HG03196 (cell line): ENCODE results near the gene MEGF11.
"Not testable (repeated sequence)": the region's sequence is repeated elsewhere in the genome, so short reads cannot be mapped to it uniquely, and the experiment has no call there.

ENCODE experiments used
- ATAC-seq: cut with Tn5 transposase; IDR thresholded peaks from one replicate; pipeline ENCODE4 v1.9.1; 2021; ENCODE audit not compliant: unreplicated experiment

Gene MEGF11

DNA sequence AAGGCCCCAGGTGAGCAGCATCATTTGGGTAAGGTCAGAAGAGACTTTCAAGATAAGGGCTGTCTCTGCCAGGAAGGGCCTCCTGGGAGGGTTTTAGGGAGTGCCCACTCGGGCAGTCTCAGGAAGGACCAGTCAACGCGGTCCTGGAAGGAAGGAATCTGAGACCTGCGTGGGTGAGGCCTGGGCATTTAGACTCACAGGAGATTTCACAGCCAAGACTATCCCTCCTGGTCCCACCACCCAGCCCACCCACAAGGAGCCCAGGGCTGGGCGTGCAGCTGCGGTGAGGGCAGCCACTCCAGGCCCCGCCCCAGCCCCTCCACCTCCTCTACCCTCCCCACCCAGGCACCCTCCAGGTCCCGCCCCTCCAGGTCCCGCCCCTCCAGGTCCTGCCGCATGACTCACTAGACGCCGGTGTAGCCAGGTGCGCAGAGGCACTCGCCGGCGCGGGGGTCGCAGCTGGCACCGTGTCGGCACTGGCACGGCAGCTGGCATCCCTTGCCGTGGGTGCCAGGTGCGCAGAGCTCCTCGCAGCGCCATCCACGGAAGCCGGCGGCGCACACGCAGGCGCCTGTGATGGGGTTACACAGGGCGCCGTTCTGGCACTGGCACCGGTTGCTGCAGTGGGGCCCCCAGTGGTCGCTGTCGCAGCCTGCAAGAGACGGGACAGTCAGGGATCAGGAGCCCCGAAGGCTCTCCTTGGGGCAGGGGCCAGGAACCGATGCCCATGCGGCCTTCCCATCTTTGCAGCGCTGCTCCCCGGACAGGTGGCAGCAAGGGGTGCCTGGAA is 271.5 kb downstream of the MEGF11 start:
- no peak for ATAC-seq

GRCh38 chr15:65980824-65981456 is 272.6 kb downstream of the MEGF11 start:
- ATAC-seq: no peak

DNA sequence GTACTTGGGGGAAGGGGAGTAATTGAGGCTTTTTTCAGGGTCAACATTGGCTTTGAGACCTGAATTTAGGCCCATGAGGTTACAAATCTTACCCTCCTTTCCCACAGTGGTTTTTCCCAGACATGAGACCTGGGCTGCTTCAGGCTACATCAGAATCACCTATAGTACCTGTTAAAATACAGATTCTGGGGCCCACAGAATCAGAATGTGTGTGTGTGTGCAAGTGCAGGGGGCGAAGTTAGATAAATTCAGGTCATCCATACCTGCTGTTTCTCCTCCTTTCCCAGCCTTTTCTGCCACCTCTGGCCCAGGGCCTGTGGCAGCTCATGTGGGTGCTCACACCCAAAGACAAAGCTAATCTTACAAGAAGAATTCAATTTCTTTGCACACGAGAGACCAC is 273.7 kb downstream of the MEGF11 start:
- no peak for ATAC-seq

- ATAC-seq: no peak
Observed at GRCh38 chr15:65979316-65979715, 274.2 kb downstream of the MEGF11 start.

DNA sequence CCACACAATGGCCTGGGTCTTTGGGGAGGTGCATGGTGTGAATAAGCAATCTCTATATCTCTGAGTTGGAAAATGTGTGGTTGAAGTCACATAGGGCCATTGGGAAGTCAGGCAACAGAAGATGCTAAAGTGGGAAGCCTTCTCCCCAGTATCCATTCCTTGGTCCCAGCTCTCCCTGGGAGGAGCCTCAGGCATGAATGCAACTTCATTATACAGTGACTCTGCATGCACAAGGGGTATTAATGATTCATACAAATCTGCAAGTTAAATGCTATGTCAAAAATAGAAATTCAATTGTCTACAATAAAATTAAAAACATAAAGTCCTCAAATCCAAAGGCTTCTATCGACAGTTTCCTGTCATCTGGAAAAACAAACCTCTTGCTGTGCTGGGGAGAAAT is 275.4 kb downstream of the MEGF11 start:
- no peak for ATAC-seq

DNA sequence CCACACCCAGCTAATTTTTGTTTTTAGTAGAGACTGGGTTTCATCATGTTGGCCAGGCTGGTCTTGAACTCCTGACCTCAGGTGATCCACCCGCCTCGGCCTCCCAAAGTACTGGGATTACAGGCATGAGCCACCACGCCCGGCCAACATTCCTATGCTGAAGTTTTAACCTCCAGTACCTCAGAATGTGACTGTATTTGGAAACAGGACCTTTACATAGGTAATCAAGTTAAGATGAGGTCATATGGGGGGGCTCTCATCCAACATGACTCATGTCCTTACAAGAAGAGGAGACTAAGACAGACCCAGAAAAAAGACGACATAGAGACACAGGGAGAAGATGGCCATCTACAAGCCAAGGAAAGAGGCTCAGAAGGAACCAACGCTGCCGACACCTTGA is 277.4 kb downstream of the MEGF11 start:
- ATAC-seq: not testable (repeated sequence)

GRCh38 chr15:65971741-65971995 is 281.9 kb downstream of the MEGF11 start:
- no peak for ATAC-seq

- no peak for ATAC-seq
Observed at GRCh38 chr15:65970937-65971740, 282.4 kb downstream of the MEGF11 start.

DNA sequence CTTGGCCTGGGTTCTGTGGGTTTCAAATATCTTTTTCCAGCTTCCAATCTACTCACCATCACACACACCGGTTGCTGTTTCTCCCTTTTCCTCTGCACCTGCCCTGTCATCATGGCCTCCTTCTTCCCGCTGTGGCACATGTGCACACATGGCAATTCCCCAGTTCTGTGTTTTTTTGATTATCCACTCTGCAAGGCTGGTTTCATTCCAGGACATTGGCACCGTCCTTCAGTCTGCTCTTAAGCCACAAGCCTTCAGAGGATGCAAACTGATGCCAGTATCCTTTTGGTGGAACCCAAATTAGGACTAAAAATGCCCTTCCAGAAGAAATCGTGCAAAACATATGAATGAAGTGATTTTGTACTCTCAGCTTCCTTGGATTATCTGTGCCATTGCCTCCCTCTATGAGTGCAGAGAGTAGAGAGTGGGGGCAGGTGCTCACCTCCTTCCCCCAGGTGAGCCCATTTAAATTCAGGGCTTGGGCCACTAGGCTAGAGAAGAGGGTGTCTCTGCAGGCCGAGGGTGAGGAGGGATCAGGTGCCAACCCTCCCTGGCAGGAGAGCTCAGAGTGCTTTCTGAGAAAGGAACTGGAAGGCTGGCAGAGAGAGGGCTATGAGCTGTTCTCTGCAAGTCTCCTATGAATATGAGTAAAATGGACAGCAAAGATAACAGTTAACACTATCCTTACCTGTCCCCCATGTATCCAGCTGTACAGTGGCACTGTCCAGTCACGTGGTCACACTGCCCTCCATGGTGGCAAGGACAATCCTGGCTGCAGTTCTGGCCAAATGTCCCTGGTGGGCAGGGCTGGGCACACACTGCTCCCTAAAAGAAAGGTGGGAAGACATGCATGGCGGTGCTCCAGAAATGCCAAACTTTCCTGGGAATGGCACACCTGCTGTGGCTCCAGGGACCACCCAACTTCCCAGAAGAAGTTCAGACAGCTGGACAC is 283.4 kb downstream of the MEGF11 start:
- no peak for ATAC-seq

DNA sequence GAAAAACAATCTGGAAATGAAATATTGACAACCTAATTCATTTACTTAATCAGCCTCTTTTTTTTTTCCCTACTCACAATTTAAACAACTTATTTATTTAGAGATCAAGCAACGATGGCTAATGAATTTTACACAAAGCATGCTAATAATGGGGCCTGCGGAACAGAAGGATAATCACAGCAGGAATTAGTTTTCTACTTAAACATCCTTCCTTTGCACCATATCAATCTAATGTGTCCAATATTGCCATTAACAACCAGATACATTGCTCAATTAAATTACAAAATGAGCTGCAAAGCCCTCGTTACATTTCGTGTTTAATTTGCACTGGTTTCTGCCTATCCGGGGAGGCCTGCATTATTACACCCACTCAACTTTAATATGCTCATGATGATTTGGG is 285.0 kb downstream of the MEGF11 start:
- ATAC-seq: no peak

- ATAC-seq: no peak
Observed at GRCh38 chr15:65964792-65965433, 288.6 kb downstream of the MEGF11 start.

DNA sequence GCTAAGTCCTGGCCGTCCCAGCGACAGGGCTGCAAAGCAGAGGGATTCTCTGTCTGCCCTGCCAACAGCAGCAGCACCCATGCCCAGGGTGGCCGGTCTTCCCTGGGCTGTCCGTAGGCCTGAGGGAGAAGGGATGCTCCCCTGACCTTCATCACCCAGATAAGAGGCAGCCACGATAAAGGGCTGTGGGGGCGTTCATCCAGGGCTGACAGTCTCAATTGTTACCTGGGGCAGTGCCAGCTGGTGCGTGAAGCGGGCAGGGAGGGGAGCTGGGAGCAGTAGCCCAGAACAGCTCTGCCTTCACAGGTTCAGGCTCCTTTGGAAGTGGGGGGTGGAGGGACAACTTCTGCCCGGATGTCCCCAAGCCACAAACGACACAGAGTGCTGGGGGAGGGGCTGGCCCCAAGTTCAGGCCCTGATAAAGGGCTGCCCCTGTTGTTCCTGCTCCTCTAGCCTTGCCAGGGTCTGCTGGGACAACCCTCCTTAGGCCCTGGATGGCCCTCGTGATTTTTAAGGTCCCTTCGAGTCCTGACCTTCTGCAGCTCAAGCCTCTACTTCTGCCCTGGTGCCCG is 289.6 kb downstream of the MEGF11 start:
- no peak for ATAC-seq

DNA sequence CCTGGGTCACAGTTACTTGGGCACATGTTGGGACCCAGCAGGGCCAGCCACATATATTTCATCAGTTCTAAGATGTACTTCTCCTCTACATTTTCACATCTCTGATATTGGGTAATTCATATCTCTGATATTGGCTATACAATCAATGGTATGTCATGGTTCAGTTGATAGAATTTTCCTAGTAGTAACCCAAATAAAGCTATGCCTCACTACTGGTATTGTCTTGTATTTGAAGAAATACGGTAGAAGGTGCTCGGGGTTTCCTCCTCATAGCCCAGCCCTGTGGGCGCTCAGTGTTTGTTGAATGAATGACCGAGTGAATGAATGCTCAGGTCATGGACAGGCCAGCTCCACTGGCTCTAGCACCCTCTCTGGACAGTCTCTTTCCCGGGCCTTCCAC is 290.2 kb downstream of the MEGF11 start:
- ATAC-seq: no peak

GRCh38 chr15:65962187-65962586 is 291.4 kb downstream of the MEGF11 start:
- no peak for ATAC-seq

- ATAC-seq: no peak
Observed at GRCh38 chr15:65960586-65960985, 293.0 kb downstream of the MEGF11 start.

DNA sequence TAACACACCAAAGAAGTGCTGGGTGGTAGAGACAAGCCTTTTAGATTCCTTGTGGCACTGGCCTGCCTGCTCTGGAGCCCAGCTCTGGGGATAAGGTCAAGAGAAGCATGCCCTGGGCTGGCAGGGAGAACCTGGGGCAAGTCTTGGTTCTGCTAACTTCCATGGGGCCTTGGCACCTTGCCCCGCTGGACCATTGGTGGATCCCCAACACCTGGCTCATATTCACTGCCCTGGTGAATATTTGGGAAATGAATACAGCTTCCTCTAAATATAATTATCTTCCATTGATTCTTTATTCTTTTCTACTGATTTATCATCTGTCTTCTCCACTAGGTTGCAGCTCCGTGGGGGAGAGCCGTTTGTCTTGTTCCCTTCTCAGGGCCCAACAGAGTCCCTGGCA is 294.7 kb downstream of the MEGF11 start:
- no peak for ATAC-seq

GRCh38 chr15:65957451-65957850 is 296.1 kb downstream of the MEGF11 start:
- ATAC-seq: no peak

GRCh38 chr15:65956899-65957298 is 296.7 kb downstream of the MEGF11 start:
- no peak for ATAC-seq

DNA sequence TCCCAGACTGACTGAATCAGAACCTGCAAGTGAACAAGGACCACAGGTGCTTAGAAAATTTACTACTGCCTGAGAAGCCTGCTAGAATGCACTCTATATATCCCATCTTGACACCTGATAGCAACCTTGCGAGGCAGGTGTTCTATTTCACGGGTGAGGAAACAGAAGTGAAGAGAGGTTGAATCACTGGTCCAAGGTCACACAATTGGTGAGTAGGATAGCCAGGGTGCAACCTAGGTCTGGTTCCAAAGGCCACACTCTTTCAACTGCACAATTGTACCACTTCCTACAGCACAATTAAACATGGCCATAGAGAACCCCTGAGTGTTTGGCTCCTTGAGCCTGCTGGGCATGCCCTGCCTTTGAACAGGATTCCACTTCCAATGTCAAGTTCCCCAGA is 297.2 kb downstream of the MEGF11 start:
- ATAC-seq: no peak

- no peak for ATAC-seq
Observed at GRCh38 chr15:65954289-65954741, 299.2 kb downstream of the MEGF11 start.
